HCT116 (cell line): ENCODE results near the gene ARNT2. TPM values are rescaled to one million over a fixed set of nuclear protein-coding genes. Genes with fewer than 3 reads are reported as not detected.

Experiments
- ATAC-seq: fragments of 200-7000 bp; cut with Tn5 transposase; 2 replicates; pipeline ENCODE4 v1.9.1; 2020; ENCODE audit warnings: mild to moderate bottlenecking, moderate library complexity
- BruUV-seq: library from RNA; stranded (reverse); fragments of 400-500 nt; replicated peaks from 2 replicates; lab custom pipeline; 2021; lab: Mats Ljungman, UMichigan
- CTCF ChIA-PET: fragments of 300-600 bp; sonication (Branson Sonifier 250); formaldehyde crosslinking; loops from one replicate; lab custom pipeline; 2021; ENCODE audit warnings: antibody characterized with exemption; lab: Charles Lee
- POLR2A ChIA-PET: fragments of 300-600, 350-600 bp; sonication (Branson Sonifier 250); formaldehyde crosslinking; loops from one replicate; lab custom pipeline; 2021; ENCODE audit warnings: antibody characterized with exemption; lab: Charles Lee
- RAD21 ChIA-PET, 2 experiments: fragments of 300-600 bp; sonication (Branson Sonifier 250); formaldehyde crosslinking; loops; one replicate each; lab custom pipeline; 2023; ENCODE audit warnings: low total read pairs in 2 of 2; ENCODE audit not compliant: uncharacterized antibody in 2 of 2, unreplicated experiment in 2 of 2, low non-redundant PET in 1 of 2; lab: Charles Lee
- DNase-seq: peaks from one replicate; pipeline ENCODE4 v3.0.0-alpha.2; 2010; ENCODE audit warnings: low read depth, low spot score
- H2AFZ ChIP-seq: fragments of 200-600 bp; shearing (Covaris generic), sonication (generic); 2 replicates; pipeline ENCODE4 v1.6.1; 2017; ENCODE audit warnings: low read depth, mixed run types, mixed read lengths, antibody characterized with exemption, low read length; ENCODE audit not compliant: poor library complexity, severe bottlenecking
- H3K27ac ChIP-seq: 2 replicates; pipeline ENCODE4 v1.5.1; 2012; ENCODE audit warnings: low read depth, low read length
- H3K27me3 ChIP-seq: fragments of 200-600 bp; sonication (generic); 2 replicates; pipeline ENCODE4 v1.6.1; 2016; ENCODE audit warnings: mixed run types, low read length, mixed read lengths; ENCODE audit not compliant: insufficient read depth
- H3K36me3 ChIP-seq, 2 experiments: fragments of 200-500 bp in 1 of 2; fragments of 200-600 bp in 1 of 2; sonication (Bioruptor generic) in 1 of 2; sonication (generic) in 1 of 2; 2 replicates each; pipeline versions ENCODE4 v1.5.1 to v1.6.1; 2014 to 2016; ENCODE audit warnings: low read length in 2 of 2, inconsistent platforms in 1 of 2, mixed read lengths in 1 of 2, mixed run types in 1 of 2; ENCODE audit not compliant: insufficient read depth in 2 of 2, control insufficient read depth in 1 of 2
- H3K4me1 ChIP-seq, 2 experiments: fragments of 200-600 bp in 1 of 2; sonication (generic) in 1 of 2; 2 replicates each; pipeline versions ENCODE4 v1.5.1 to v1.6.1; 2012 to 2017; ENCODE audit warnings: low read length in 2 of 2, inconsistent platforms in 1 of 2, mild to moderate bottlenecking in 1 of 2, mixed read lengths in 1 of 2, mixed run types in 1 of 2, moderate library complexity in 1 of 2; ENCODE audit not compliant: insufficient read depth in 2 of 2, control insufficient read depth in 1 of 2
- H3K4me2 ChIP-seq: fragments of 200-600 bp; sonication (generic); 2 replicates; pipeline ENCODE4 v1.6.1; 2017; ENCODE audit warnings: mixed run types, low read length, mixed read lengths
- H3K4me3 ChIP-seq, 2 experiments: fragments of 200-600 bp in 1 of 2; sonication (generic) in 1 of 2; replicated peaks in 1 of 2; 2 replicates each; pipeline ENCODE4 v1.5.1; 2011 to 2016; ENCODE audit warnings: low read length in 2 of 2, control low read depth in 1 of 2, low read depth in 1 of 2, mild to moderate bottlenecking in 1 of 2, mixed read lengths in 1 of 2, mixed run types in 1 of 2
- H3K79me2 ChIP-seq: fragments of 200-600 bp; sonication (generic); 2 replicates; pipeline ENCODE4 v1.6.1; 2017; ENCODE audit warnings: mild to moderate bottlenecking, mixed run types, low read length, moderate library complexity, mixed read lengths; ENCODE audit not compliant: insufficient read depth
- H3K9ac ChIP-seq: fragments of 200-600 bp; sonication (generic); 2 replicates; pipeline ENCODE4 v1.6.1; 2016; ENCODE audit warnings: low read length, mixed read lengths
- H3K9me2 ChIP-seq: fragments of 200-600 bp; sonication (generic), shearing (Covaris generic); 2 replicates; pipeline ENCODE4 v1.6.1; 2017; ENCODE audit warnings: mixed run types, mild to moderate bottlenecking, moderate library complexity; ENCODE audit not compliant: insufficient read depth
- H3K9me3 ChIP-seq, 2 experiments: fragments of 200-500 bp in 1 of 2; fragments of 200-600 bp in 1 of 2; sonication (Bioruptor generic) in 1 of 2; sonication (generic) in 1 of 2; 2 replicates each; pipeline ENCODE4 v1.6.1; 2014 to 2017; ENCODE audit warnings: low read length in 2 of 2, mixed read lengths in 2 of 2, inconsistent platforms in 1 of 2, low read depth in 1 of 2, mild to moderate bottlenecking in 1 of 2, mixed run types in 1 of 2, moderate library complexity in 1 of 2; ENCODE audit not compliant: control insufficient read depth in 1 of 2, insufficient read depth in 1 of 2
- H4K20me1 ChIP-seq: fragments of 200-600 bp; sonication (generic), shearing (Covaris generic); 2 replicates; pipeline ENCODE4 v1.6.1; 2017; ENCODE audit warnings: mixed run types, mild to moderate bottlenecking, moderate library complexity; ENCODE audit not compliant: insufficient read depth
- EZH2phosphoT487 ChIP-seq: fragments of 200-600 bp; IDR thresholded peaks from 2 replicates; pipeline ENCODE4 v1.6.1; 2018; ENCODE audit warnings: antibody characterized with exemption, borderline replicate concordance
- POLR2AphosphoS5 ChIP-seq: IDR thresholded peaks from 2 replicates; pipeline ENCODE4 v1.6.1; 2011; ENCODE audit warnings: mild to moderate bottlenecking, low read depth, low read length, moderate library complexity
- SIN3A ChIP-seq: IDR thresholded peaks from 2 replicates; pipeline ENCODE4 v1.6.1; 2012; ENCODE audit warnings: low read depth
- TCF7L2 ChIP-seq: IDR thresholded peaks from 2 replicates; pipeline ENCODE4 v1.7.0; 2011; ENCODE audit warnings: borderline replicate concordance, inconsistent platforms; ENCODE audit not compliant: insufficient read depth, insufficient read length; ENCODE audit errors: extremely low read depth
- YY1 ChIP-seq: IDR thresholded peaks from 2 replicates; pipeline ENCODE4 v1.6.1; 2011; ENCODE audit warnings: low read length, low read depth, moderate library complexity, mild to moderate bottlenecking; ENCODE audit not compliant: insufficient replicate concordance; ENCODE audit errors: extremely low read depth
- intact Hi-C: fragments of 100-400 bp; cut with micrococcal nuclease; formaldehyde crosslinking; loops from 2 replicates; pipeline ENCODE4 v1.10.0; 2022
- total RNA-seq: library from RNA; stranded (reverse); gene quantifications from one replicate; pipeline ENCODE4 v1.2.1, GENCODE V29; 2021; ENCODE audit not compliant: unreplicated experiment
- TF ChIP-seq, protein P1 (sequence below), 3 experiments: fragments of 200-600 bp in 1 of 3; sonication (generic) in 1 of 3; IDR thresholded peaks in 2 of 3; conservative IDR thresholded peaks in 1 of 3; 2 replicates each; pipeline ENCODE4 v1.5.1; 2012 to 2017; ENCODE audit warnings: low read depth in 2 of 3, low read length in 2 of 3, antibody characterized with exemption in 1 of 3, borderline replicate concordance in 1 of 3, control low read depth in 1 of 3, mild to moderate bottlenecking in 1 of 3, mixed read lengths in 1 of 3, mixed run types in 1 of 3, moderate library complexity in 1 of 3; ENCODE audit not compliant: insufficient read depth in 1 of 3
- TF ChIP-seq, protein P2 (sequence below): IDR thresholded peaks from 2 replicates; pipeline ENCODE4 v1.6.1; 2012; ENCODE audit warnings: low read depth

The ARNT2 gene
- total RNA-seq, 1 experiment from 2014 or later: 3.0 TPM

DNA sequence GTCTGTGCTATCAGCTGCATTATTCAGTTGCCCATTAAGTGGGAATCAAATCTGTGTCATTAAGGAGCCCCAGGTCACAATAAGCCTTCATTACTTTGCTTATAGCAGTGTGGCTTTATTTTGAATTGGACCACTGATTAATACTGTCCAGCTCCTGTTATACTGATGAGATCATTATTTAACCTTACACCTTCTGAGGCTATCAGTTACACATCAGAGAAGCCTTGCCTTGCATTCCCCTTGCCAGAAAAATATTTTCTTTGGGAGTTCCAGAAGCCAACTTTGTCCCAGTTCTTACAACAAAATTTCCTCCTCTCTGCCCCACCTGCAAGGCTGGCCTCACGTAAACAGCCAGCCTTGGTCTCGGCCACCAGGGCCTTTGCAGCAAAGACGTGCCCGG, 29.7 kb upstream of the ARNT2 start (continued):
- TF ChIP-seq, protein P1, sequence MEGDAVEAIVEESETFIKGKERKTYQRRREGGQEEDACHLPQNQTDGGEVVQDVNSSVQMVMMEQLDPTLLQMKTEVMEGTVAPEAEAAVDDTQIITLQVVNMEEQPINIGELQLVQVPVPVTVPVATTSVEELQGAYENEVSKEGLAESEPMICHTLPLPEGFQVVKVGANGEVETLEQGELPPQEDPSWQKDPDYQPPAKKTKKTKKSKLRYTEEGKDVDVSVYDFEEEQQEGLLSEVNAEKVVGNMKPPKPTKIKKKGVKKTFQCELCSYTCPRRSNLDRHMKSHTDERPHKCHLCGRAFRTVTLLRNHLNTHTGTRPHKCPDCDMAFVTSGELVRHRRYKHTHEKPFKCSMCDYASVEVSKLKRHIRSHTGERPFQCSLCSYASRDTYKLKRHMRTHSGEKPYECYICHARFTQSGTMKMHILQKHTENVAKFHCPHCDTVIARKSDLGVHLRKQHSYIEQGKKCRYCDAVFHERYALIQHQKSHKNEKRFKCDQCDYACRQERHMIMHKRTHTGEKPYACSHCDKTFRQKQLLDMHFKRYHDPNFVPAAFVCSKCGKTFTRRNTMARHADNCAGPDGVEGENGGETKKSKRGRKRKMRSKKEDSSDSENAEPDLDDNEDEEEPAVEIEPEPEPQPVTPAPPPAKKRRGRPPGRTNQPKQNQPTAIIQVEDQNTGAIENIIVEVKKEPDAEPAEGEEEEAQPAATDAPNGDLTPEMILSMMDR (IDR thresholded peaks at IDR 0.05 in 2 of 3, conservative IDR thresholded peaks at IDR 0.05 in 1 of 3; ENCODE audit: borderline replicate concordance in 1 of 3, insufficient read depth in 1 of 3, low read depth in 2 of 3, low read length in 2 of 3): no peak
- TF ChIP-seq EZH2phosphoT487: no peak
- no peak for TF ChIP-seq POLR2AphosphoS5

DNA sequence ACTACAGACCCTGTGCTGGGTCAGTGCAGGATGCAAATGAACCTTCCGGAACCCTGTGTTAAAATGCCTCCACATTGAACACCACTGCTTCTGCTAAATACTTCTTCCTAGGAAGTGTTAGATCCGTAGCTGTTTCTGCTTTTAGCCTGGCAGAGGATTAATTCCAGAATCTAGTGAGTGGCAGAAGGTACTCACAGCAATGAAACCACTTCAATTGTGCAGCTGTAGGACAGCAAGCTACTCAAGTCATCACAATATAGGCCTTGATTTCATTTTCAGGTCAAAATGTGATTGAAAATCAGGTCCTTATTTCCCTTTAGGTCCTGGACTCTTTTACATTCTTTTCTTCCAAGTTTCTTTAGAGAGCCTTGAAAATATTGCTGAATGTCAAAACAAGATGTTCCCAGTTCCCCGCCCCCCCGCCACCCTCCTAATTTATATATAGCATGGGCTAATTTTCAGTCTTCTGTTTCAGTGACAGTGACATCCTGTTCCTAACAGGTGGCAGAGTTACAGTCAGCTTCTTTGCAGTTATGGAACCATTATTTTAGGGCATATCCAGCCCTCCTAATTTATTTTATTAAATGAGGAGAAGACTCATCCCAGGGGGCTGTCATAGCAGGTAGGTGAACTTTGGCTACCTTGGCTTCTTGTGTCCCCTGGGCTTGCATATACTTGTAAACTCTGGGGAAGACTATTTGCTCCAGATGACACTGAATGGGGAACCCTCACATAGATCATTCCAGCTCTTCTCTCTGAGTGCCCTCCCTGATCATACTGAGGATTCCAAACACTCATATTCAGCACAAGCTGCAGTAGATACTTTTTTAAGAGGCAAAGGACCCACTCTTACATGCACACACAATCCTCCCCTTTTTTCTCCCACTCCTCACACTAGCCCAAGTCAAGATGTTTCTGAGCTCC, 28.0 kb upstream of the ARNT2 start:
- no TSS peak for BruUV-seq
- RAD21 ChIA-PET: no interaction called here
- intact Hi-C loops: no loop called here

More for the DNA sequence above, 28.0 kb upstream of the ARNT2 start:
- ATAC-seq (no peak), DNase-seq (no peak)
- TF ChIP-seq, protein P2, sequence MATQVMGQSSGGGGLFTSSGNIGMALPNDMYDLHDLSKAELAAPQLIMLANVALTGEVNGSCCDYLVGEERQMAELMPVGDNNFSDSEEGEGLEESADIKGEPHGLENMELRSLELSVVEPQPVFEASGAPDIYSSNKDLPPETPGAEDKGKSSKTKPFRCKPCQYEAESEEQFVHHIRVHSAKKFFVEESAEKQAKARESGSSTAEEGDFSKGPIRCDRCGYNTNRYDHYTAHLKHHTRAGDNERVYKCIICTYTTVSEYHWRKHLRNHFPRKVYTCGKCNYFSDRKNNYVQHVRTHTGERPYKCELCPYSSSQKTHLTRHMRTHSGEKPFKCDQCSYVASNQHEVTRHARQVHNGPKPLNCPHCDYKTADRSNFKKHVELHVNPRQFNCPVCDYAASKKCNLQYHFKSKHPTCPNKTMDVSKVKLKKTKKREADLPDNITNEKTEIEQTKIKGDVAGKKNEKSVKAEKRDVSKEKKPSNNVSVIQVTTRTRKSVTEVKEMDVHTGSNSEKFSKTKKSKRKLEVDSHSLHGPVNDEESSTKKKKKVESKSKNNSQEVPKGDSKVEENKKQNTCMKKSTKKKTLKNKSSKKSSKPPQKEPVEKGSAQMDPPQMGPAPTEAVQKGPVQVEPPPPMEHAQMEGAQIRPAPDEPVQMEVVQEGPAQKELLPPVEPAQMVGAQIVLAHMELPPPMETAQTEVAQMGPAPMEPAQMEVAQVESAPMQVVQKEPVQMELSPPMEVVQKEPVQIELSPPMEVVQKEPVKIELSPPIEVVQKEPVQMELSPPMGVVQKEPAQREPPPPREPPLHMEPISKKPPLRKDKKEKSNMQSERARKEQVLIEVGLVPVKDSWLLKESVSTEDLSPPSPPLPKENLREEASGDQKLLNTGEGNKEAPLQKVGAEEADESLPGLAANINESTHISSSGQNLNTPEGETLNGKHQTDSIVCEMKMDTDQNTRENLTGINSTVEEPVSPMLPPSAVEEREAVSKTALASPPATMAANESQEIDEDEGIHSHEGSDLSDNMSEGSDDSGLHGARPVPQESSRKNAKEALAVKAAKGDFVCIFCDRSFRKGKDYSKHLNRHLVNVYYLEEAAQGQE: no peak
- TF ChIP-seq SIN3A (no peak), TCF7L2 (no peak), YY1 (no peak), POLR2AphosphoS5 (no peak)
- no peak overlapping the region for H3K27ac ChIP-seq
- H3K79me2 ChIP-seq: no peaks in the 10 kb centered on the region
- no peaks in the 10 kb centered on the region for H3K36me3 ChIP-seq
- ChIA-PET POLR2A (no interaction called here), CTCF (no interaction called here)
- H3K9ac ChIP-seq: no peak overlapping the region
- no peaks in the 10 kb centered on the region for H3K9me2 ChIP-seq
- no peak overlapping the region for H2AFZ ChIP-seq
- no peaks in the 10 kb centered on the region for H3K4me1 ChIP-seq
- peaks cover 26% of the 10 kb centered on the region for H3K27me3 ChIP-seq
- no peak overlapping the region for H3K4me2 ChIP-seq
- H3K4me3 ChIP-seq: no peak overlapping the region
- no peaks in the 10 kb centered on the region for H4K20me1 ChIP-seq
- H3K9me3 ChIP-seq: no peaks in the 10 kb centered on the region
